Measurements from ENCODE around the gene PSMD9. TPM values are rescaled to one million over a fixed set of nuclear protein-coding genes. Genes with fewer than 3 reads are reported as not detected.
"Not testable (repeated sequence)": the region's sequence is repeated elsewhere in the genome, so short reads cannot be mapped to it uniquely, and the experiment has no call there.

PSMD9 gene
- total RNA-seq, 1 experiment from 2014 or later: 75.7 TPM

DNA sequence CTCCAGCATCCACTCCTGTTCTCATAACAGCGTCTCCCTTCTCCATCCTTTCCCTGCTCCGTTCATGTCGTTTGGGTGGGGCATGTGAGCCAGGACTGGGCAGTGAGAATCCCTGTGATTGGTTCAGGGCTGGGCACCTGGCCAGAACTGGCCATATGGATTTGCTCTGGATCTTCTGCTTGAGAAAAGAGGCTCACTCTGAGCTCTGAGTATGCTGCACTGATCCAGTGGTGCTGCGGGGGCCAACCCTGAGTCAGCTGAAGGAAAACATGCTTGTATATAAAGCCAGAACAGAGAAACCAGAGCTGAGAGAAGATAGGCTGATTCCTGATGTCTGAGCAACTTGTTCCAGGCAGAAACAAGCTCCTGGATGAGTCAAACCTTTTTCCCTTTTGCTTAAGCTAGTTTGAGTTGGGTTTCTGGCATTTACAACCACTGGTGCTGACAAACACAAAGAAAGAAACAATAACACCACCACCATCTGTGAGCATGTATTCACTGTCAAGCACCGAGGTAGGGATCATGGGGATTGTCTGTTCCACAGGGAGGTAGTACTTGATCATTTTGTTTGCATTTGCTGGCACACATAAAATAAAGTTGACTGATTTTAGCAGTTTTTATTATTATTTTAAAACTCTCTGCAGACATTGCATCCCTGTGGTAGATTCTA lies 15.9 kb upstream of the PSMD9 start:
- no peak for DNase-seq (ENCODE audit: extremely low read depth, low read depth)

DNA sequence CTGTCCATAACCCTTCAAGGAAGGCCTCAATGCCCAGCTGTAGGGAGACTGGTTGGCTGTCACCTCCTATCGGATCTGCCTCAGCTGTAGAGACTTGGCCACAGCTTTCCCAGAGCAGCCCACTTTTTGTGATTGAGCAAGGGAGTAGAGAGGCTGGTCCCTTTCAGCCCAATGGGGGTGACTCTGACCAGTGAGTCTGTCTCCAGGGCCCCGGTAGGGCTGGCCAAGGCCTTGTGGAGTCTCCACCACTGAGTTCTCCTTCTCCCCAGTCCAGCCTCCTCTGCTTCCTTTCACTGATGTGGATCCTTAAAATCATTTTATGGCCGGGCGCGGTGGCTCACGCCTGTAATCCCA lies 15.4 kb upstream of the PSMD9 start:
- DNase-seq (ENCODE audit: extremely low read depth, low read depth): no peak

DNA sequence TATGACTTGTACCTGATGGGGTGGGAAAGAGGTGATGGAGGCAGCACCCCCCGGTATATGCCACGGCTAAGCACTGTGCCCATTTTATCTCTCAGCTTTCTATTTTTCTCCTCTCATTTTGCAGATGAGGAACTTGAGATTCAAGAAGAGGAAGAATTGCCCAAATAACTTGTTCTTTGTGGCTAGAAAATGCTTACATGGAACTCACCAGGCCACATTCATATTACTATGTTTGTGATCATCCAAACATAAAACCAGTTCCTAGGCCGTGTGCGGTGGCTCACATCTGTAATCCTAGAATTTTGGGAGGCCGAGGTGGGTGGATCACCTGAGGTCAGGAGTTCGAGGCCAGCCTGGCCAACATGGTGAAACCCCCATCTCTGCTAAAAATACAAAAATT lies 14.5 kb upstream of the PSMD9 start:
- DNase-seq (ENCODE audit: extremely low read depth, low read depth): no peak

DNA sequence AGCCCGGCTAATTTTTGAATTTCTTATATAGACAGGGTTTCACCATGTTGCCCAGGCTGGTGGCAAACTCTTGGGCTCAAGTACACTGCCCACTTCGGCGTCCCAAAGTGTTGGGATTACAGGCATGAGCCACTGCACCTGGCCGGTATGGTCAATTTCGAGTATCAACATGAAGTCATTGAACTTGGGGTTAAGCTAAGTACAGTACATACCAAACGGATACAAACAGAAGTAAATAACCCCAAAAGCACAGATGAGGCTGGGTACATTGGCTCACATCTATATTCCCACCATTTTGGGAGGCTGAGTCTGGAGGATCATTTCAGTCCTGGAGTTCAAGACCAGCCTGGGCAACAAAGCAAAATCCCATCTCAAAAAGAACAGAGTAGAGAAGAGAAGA lies 13.0 kb upstream of the PSMD9 start:
- DNase-seq (ENCODE audit: extremely low read depth, low read depth): no peak

DNA sequence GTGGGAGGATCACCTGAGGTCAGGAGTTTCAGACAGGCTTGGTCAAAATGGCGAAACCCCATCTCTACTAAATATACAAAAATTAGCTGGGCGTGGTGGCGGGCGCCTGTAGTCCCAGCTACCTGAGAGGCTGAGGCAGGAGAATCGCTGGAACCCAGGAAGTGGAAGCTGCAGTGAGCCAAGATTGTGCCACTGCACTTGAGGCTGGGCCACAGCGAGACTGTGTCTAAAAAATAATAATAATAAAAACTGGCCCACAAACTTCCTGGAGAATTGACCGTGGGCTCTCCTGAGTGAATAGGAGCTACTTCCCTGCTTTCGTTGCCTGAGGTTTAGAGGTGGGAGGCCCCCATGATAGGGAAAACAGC lies 12.5 kb upstream of the PSMD9 start:
- not testable (repeated sequence) for DNase-seq (ENCODE audit: extremely low read depth, low read depth)

DNA sequence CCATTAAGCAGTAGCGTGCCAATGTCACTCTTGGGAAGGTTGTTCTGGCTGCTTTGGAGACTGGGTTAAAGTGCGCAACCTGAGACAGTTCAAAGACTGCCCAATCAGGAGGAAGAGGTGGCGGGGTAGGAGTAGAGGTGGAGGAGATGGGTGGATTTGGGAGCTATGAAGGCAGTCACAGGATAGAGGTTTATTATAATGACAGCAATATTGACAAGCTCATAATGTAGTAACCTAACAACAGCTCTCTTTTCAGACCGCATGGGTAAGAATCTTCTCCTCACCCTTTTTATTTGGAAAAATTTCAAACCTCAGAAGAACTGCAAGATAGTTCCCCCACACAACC lies 5.3 kb upstream of the PSMD9 start:
- DNase-seq (ENCODE audit: extremely low read depth, low read depth): no peak

DNA sequence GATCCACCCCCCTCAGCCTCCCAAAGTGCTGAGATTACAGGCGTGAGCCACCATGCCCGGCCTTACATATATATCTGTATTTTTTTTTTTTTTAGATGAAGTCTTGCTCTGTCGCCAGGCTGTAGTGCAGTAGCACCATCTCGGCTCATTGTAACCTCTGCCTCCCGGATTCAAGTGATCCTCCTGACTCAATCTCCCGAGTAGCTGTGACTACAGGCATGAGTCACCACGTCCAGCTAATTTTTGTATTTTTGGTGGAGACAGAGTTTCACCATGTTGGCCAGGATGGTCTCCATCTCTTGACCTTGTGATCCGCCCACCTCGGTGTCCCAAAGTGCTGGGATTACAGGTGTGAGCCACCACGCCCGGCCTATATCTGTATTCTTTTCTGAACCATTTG lies 3.5 kb upstream of the PSMD9 start:
- DNase-seq (ENCODE audit: extremely low read depth, low read depth): not testable (repeated sequence)

DNA sequence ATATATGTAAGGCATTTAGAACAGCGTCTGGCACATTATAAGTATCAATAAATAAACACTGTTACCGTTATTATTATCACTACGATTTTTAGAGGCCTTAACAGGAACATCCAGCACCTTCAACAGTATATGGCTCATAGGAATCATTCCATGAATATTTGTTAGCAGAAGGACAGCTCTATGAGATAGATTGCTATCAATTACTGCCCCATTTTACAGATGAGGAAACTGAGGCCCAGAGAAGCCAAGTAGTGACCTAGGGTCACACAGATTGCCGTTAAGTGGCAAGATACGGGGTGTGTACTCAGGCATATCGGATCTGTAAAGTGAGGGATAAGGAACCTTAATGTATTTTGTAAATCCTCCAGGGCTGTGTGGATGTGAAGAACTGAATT lies 510 bp upstream of the PSMD9 start:
- DNase-seq (ENCODE audit: extremely low read depth, low read depth): no peak

DNA sequence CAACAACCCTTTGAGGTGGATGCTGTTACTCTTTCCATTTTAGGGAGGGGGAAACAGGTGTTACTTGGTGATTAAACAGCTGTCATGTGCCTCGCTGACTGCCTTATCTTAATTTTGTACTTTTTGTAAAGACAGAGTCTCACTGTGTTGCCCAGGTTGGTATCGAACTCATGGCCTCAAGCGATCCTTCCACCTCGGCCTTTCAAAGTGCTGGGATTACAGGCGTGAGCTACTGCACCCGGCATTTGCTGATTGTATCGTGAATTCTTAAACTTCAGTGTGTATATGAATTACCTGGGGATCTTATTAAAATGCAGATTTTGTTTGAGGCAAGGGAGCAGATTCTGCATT lies 659 bp downstream of the PSMD9 start:
- no peak for DNase-seq (ENCODE audit: extremely low read depth, low read depth)

DNA sequence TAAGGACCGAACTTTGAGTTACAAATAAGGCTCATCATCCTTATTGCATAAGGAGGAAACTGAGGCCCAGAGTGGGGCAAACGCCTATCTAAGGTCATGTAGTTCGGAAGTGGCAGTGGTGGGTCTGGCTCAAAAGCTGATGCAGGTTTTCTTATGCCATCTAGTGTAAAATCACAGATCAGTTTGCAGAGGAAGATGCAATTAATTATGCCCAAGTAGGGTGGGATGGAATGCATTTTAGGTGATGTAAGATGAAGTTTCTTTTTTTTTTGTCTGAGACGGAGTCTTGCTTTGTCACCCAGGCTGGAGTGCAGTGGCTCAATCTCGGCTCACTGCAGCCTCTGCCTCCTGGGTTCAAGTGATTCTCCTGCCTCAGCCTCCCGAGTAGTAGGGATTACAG lies 1.1 kb downstream of the PSMD9 start:
- not testable (repeated sequence) for DNase-seq (ENCODE audit: extremely low read depth, low read depth)

DNA sequence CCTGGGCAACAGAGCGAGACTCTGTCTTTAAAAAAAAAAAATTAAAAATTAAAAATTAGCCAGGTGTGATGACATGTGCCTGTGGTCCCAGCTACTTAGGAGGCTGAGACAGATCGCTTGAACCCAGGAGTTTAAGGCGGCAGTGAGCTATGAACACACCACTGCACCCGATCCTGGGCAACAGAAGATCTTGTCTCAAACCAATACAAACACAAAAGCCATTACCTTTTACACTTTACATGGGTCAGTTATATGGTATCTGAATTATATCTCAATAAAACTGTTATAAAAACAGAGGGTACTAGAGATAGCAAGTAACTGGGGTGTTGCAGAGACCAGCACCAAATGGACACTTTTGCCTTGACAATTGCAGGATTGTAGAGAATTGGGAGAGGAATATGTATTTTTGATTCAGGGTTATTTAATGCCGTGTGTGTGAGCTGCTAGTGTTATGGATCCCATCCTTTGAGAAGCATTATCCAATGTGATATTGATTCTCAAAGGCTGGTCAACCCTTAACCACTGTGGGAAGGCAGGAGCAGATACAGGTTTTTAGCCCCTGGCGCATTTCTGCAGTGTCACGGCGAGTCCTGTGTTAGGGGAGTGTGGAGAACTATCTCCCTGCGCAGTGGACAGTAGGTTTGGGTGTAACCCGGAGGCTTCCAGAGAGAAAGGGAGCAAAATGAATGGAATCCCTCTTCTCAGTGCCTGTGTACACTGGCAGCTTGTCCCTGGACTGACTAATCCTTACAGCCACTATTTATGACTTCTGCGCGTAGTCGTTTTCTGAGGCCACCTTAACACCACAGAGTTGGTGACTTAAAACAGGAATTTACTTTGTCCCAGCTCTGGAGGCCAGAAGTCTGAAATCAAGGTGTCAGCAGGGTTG lies 4.3 kb downstream of the PSMD9 start:
- DNase-seq (ENCODE audit: extremely low read depth, low read depth): no peak

DNA sequence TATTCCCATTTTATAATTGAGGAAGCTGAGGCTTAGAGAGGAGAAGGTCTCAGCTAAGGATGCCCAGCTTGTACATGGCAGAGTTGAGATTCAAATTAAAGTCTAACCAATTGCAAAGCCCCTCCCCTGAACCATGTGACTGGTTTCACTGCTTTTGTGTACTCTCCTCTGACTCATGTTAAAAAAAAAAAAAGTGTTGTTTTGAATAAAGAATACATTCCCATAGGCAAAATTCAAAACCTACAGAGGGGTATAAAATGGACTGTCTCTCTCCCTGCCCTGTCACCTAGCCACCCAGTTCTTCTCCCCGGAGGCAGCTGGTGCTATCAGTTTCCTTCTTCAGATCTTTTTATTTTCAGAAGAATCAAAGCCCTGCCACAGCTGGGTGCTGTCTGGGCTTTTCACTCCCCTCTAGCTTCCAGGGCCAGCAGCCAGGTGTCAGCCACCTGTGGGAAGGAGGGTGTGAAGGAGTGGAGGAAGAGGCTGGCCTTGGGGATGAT lies 5.4 kb downstream of the PSMD9 start:
- peak; percentile 31 for DNase-seq (ENCODE audit: extremely low read depth, low read depth)

DNA sequence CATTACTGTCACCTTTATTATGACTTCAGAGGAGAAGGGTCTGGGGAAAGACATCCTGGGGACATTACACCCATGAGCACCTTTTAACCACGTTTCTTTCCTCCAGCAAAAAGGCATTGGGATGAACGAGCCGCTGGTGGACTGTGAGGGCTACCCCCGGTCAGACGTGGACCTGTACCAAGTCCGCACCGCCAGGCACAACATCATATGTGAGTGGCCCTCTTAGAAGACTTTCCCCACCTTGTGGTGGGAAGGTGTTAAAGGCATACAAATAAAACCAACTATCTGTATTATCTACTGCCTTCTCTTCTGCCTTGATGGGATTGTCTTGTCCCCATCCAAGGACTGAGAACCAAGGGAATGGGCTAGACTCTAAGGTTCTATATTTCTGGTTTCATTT lies 6.0 kb downstream of the PSMD9 start:
- no peak for DNase-seq (ENCODE audit: extremely low read depth, low read depth)

DNA sequence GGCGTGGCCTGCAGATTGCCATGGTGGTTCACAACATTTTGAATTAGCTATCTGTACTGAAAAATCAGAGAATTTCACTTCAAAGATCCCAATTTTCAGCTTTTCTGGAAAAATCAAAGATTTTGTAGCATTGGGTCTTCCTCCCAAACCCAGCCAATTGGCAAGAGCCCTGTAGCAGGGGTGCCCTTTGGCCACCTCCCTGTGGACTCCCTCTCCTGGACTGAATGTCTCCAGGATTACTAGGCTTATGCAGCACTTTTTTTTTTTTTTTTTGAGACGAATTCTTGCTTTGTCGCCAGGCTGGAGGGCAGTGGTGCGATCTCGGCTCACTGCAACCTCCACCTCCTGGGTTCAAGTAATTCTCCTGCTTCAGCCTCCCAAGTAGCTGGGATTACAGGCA lies 9.7 kb downstream of the PSMD9 start:
- no peak for DNase-seq (ENCODE audit: extremely low read depth, low read depth)

DNA sequence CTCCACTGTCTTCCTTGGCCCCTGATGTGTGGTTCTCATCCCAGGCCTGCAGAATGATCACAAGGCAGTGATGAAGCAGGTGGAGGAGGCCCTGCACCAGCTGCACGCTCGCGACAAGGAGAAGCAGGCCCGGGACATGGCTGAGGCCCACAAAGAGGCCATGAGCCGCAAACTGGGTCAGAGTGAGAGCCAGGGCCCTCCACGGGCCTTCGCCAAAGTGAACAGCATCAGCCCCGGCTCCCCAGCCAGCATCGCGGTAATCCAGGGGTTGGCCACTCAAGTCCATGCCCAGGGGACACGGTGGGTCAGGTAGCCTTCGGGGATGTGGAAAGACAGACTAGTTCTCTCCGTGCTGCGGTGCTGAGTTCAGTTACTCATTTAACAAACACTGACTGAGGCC lies 11.0 kb downstream of the PSMD9 start:
- no peak for DNase-seq (ENCODE audit: extremely low read depth, low read depth)

DNA sequence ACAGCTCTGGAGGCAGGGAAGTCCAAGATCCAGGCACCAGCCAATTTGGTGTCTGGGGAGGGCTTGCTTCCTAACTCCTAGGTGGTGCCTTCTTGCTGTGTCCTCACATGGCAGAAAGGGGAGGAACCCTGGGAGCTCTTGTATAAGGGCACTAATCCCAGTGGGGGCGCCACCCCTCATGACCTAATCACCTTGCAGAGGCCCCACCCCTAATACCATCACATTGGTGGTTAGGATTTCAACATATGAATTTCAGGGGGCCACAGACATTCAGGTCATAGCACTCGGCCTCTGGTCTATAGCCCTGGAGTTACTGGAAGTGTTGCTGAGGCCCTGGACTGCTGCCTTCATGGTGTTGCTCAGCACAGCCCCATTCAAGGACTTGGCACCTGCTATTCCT lies 14.6 kb downstream of the PSMD9 start:
- no peak for DNase-seq (ENCODE audit: extremely low read depth, low read depth)

DNA sequence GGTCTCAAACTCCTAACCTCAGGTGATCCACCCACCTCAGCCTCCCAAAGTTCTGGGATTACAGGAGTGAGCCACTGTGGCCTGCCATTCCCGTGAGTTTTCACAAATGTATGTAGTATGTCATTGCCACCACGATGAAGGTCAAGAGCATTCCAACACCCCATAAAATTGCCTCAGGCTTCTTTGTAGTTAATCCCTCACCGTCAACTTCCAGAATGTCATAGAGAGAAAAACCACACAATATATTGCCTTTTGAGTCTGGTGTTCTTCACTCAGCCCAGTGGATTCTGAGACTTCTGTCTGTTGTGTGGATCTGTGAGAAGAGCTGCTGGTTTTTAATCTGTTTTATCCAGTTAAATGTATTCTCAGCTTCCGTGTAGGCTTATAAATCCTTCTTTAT lies 17.2 kb downstream of the PSMD9 start:
- peak; percentile 41 for DNase-seq (ENCODE audit: extremely low read depth, low read depth)

DNA sequence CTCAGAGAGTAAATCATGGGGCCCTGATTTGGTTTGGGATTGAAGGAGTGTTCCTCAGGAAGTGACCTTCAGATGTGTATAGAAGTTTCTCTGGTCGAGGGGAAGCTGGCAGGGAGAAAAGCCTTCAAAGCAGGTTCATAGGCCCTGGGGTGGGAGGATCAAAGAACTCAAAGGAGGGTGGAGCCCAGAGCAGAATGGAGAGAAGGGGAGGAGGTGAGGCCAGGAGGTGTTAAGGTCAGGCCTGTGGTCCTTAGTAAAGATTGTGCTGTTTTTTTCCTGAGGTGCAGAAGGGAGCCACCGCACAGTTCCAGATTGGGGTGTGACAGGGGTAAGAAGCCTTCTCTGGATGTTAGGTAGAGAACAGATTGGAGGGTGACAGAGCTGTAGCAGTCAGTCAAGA lies 20.1 kb downstream of the PSMD9 start:
- DNase-seq (ENCODE audit: extremely low read depth, low read depth): no peak

DNA sequence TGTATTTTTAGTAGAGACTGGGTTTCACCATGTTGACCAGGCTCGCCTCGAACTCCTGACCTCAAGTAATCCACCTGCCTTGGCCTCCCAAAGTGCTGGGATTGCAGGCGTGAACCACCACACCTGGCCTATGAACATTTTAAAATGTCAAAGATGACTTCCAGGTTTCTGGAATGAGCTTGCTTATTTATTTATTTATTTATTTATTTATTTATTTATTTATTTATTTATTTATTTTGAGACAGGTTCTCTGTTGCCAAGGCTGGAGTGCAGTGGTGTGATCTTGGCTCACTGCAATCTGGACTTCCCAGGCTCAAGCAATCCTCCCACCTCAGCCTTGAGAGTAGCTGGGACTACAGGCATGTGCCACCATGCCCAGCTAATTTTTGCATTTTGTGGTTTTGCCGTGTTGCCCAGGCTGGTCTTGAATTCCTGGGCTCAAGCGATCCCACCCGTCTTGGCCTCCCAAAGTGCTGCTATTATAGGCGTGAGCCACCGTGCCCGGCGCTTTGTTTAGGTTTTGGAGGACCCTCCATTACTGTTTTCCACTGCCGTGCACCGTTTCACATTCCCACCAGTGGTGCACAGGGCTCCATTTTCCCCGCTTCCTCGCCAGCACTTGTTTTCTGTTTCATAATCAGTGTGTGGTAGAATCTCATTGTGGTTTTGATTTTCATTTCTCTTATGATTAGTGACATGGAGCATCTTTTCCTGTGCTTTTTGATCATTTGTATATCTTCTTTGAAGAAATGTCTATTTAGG lies 23.4 kb downstream of the PSMD9 start:
- DNase-seq (ENCODE audit: extremely low read depth, low read depth): no peak

DNA sequence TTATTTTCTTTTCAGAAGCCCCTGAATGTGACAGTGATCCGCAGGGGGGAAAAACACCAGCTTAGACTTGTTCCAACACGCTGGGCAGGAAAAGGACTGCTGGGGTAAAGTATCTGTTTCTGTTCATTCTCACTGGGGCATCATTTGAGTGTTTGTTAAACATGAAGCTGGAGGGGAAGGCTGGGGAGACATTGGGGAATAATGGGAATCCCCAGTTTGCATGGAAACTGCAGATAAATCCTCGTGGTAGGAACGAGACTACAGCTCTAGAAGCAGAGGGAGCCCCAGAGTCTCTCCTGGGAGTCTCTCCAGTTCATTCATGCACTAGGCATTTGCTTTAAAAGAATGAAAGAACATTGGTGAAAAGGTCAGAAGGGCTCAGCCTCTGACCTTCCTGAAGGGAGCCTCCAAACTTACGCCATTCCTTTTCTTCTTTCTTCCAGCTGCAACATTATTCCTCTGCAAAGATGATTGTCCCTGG lies 27.3 kb downstream of the PSMD9 start:
- DNase-seq (ENCODE audit: extremely low read depth, low read depth): no peak

DNA sequence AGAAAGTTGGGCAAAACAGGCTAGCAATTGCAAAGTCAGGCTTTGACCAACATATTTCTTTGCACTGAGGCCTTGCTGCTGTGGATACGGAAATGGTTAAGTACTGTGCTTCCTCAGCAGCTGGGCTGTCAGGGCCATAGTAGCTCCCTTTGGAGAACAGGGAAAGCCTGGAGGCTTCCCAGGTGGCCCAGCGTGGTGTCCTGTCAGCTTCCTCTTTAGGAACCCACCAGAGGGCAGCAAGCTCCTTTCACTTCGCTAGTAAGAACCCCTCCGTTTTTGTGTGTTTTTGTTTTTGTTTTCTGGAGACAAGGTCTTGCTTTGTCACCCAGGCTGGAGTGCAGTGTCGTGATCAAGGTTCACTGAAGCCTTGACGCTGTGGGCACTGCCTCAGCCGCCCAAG lies 28.1 kb downstream of the PSMD9 start:
- peak; percentile 25 for DNase-seq (ENCODE audit: extremely low read depth, low read depth)

All from NCI-H460 (cell line).